HG03565 (cell line): ENCODE data around the gene PCOLCE2.

Source experiments
- ATAC-seq: cut with Tn5 transposase; IDR thresholded peaks from one replicate; pipeline ENCODE4 v1.9.1; 2021; ENCODE audit warnings: mild to moderate bottlenecking, moderate library complexity; ENCODE audit not compliant: unreplicated experiment

The PCOLCE2 gene

GRCh38 chr3:142818651-142819050, 70.2 kb downstream of the PCOLCE2 start:
- ATAC-seq = no peak

GRCh38 chr3:142817897-142818296, 71.0 kb downstream of the PCOLCE2 start:
- no peak for ATAC-seq

- no peak for ATAC-seq
Measured at GRCh38 chr3:142817356-142817755, 71.5 kb downstream of the PCOLCE2 start.

DNA sequence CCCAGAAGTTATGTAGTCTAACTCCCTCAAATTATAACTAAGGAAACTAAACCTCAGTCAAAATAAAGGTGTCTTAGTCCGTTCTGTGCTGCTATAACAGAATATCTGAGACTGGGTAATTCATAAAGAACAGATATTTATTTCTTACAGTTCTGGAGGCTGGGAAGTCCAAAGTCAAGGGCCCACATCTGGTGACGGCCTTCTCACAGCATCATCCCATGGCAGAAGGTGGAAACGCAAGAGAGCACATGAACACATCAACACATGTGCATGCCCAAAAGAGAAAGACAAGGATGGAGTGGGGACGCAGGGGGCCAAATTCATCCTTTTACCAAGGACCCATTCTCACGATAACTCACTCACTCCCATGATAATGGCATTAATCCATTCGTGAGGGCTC, 73.1 kb downstream of the PCOLCE2 start:
- no peak for ATAC-seq

DNA sequence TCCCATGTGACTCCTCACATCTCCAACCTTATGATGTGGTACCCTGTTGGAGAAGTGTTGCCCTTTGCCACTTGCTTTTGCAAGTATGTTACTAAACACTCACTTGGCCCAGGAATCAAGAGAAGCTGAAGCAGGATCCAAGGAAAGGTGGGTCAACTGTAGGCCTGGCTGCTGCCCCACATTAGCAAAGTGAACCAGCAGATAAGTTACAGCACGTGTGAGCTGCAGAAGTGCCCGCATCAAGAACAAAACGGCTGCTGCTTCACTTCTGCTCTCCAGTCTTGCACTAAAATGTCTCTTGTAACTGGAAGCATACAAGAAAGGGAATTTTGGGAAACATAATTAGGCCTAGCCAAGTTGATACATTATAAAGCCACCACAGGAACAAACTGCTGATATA, 79.6 kb downstream of the PCOLCE2 start:
- no peak for ATAC-seq

GRCh38 chr3:142808103-142808917, 80.6 kb downstream of the PCOLCE2 start:
- no peak for ATAC-seq

DNA sequence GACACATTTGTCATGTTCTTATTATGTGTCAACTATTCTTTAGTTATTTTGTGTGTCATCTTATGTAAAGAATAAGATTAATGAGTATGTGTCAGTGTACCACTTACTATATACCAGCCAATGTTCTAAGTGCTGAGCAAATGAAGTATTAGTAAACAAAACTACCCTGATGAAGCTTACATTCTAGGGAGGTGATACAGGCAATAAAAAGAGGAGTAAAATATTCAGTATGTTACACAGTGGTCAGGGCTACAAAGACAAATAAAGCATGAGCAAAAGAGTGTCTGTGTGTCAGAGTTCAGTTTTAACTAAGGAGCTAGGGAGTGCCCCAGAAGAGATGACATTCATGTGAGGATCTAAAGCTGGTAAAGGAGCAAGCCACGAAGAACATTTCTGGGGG, 86.0 kb downstream of the PCOLCE2 start:
- no peak for ATAC-seq

DNA sequence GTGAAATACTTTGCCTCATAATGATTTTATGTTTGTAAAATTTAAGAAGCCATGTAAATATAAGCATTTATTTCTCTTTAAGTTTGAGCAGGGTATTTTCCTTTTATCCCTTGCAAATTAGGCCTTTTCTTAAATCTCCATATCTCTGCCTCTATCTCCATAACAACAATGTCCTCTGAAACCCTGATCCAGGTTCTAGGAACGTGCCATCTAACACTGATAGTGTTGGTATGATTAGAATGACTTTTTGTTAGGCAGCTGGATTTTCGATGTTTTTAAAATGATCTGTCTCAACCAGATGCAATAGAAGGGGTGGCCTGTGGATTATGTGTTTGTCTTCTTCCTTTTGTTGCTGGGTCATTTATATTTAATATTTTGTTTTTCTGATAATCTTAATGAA, 87.1 kb downstream of the PCOLCE2 start:
- ATAC-seq = no peak

DNA sequence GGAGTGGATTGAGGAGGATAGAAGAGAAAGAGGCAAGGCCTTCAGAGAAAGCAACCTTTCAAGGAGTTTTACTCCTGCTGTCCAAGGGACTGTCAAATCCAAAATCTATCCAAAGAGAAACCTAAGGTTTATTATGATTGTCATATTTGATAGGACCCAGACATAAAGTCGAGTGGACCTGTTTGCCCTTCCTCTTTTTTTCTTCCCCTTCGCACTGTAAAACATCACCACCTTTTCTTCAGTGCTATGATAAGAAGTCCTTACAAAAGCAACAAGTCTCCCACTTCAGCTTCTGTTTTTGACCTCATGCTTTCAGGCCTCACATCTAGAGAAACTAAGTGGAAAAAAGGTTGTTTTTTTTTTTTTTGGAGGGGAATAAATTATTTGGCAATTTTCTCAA, 92.1 kb downstream of the PCOLCE2 start:
- ATAC-seq = no peak

DNA sequence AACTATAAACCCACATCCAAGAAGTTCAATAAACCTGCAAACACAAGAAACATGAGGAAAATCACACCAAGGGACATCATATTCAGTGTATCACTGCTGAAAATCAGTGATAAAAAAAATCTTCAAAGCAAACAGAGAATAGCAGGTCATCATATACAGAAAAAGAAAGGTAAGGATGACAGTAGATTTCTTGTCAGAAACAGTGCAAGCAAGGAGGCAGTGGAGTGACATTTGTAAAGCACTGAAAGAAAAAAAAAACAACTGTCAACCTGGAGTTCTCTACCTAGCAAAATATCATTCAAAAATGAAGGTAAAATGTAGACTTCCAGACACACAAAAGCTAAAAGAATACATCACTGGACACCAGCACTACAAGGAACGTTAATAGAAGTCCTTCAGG, 93.6 kb downstream of the PCOLCE2 start:
- ATAC-seq = no peak

- no peak for ATAC-seq
Measured at GRCh38 chr3:142794508-142794907, 94.4 kb downstream of the PCOLCE2 start.

DNA sequence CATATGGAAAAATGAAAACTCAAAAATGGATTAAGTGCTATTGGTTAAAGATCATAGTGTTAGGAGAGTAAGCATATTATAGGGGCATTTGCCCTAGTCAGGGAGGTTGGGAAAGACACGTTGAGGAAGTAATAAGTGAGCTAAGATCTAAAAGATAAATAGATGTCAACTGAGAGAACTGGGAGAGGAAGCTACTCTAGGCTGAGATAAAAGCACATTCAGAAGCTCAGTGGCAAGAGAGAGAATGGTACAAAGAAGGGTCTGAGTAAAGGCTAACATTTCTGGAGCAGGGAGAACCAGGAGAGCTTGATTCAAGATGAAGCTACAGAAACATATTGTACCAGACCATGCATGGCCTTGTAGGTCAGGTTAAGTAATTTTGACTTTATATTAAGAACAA, 101.2 kb downstream of the PCOLCE2 start:
- ATAC-seq = no peak

GRCh38 chr3:142785996-142786395, 102.9 kb downstream of the PCOLCE2 start:
- ATAC-seq = no peak

GRCh38 chr3:142784228-142784627, 104.7 kb downstream of the PCOLCE2 start:
- no peak for ATAC-seq

DNA sequence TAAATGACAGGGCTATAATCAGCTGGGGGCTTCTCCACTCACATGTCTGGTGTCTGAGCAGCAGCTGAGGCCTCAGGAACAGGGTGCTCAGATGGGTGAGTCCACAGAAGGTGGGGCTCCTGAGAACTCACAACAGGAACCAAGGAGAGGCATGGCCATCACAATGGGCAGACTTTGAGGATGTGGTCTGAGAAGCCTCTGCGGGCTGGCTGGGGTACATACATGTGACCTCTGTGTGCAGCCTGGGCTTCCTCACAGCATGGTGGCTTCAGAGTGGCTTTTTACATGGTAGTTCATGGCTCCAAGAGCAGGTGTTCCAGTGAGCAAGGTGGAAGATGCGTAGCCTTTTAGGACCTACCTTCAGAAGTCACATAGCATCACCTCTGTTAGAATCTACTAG, 106.3 kb downstream of the PCOLCE2 start:
- ATAC-seq = no peak

GRCh38 chr3:142779591-142779990, 109.3 kb downstream of the PCOLCE2 start:
- ATAC-seq = no peak

DNA sequence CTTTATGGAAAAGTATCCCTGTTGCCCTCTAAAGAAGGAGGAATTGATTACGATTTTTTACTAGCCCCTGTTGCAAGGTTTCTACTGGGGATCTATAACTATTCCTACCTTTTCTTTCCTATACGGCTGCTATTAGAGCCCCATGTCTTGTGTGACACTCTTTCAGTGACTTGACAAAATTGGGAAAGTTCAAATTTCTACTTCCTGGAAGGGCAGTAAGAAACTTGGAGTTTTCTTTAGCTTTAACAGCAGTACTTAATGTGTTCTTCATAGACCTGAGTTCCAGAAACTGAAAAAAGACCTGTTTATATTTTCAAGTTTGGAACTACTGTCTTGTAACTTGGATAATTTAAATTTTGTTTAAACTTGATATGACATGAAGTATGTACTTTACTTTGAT, 110.3 kb downstream of the PCOLCE2 start:
- no peak for ATAC-seq

DNA sequence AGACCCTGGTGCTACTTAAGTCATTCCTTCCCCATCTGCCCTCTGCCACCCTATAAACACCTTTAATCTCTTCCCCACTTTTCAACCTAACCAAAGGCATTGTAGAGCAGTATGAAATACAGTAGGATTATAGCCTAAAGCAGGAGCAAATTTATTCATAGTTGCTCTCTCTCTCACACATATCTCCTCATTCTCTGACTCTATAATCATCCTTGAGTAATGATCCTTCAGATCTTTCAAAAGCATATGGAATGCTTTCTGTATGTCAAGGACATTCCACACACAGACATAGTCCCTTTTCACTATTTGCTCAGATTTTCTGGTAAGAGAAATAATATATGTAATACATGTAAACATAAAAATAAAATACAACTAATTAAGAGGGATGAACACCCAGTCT, 111.0 kb downstream of the PCOLCE2 start:
- no peak for ATAC-seq

GRCh38 chr3:142768338-142768737, 120.5 kb downstream of the PCOLCE2 start:
- ATAC-seq = no peak
